SU-DHL-6 (cell line): ENCODE measurements around the gene PRRC2B.

ENCODE experiments used
- CTCF ChIP-seq: fragments of 200-600 bp; sonication (generic); IDR thresholded peaks from one replicate; pipeline ENCODE4 v1.5.1; 2017; ENCODE audit warnings: antibody characterized with exemption, mild to moderate bottlenecking, low read length, moderate library complexity; ENCODE audit not compliant: insufficient read depth, poor library complexity, severe bottlenecking
- EZH2phosphoT487 ChIP-seq: fragments of 200-600 bp; sonication (generic), shearing (Covaris generic); conservative IDR thresholded peaks from 2 replicates; pipeline ENCODE4 v1.6.1; 2018; ENCODE audit warnings: mild to moderate bottlenecking, antibody characterized with exemption, low read length, moderate library complexity, mixed read lengths

GRCh38 chr9:131426545-131426944 is 32.7 kb downstream of the PRRC2B start:
- TF ChIP-seq CTCF (no peak), EZH2phosphoT487 (no peak)
